RWPE2 (cell line): ENCODE measurements around the gene MCTP2.

Experiments used
- ATAC-seq: fragments of 200-7000 bp; cut with Tn5 transposase; 3 replicates; pipeline ENCODE4 v1.9.1; 2021; ENCODE audit warnings: low read depth
- DNase-seq: peaks from one replicate; pipeline ENCODE4 v3.0.0-alpha.2; 2020; ENCODE audit warnings: low spot score
- H3K27ac ChIP-seq: fragments of 450-650 bp; 2 replicates; pipeline ENCODE4 v1.5.1; 2017; ENCODE audit warnings: mild to moderate bottlenecking; ENCODE audit not compliant: poor library complexity, severe bottlenecking
- H3K27me3 ChIP-seq: fragments of 250-450 bp; sonication (Bioruptor Pico); 2 replicates; pipeline ENCODE4 v1.5.1; 2021; ENCODE audit warnings: mild to moderate bottlenecking, moderate library complexity; ENCODE audit not compliant: insufficient read depth, poor library complexity, severe bottlenecking
- H3K36me3 ChIP-seq: fragments of 250-450 bp; sonication (Bioruptor Pico); 2 replicates; pipeline ENCODE4 v1.5.1; 2020; ENCODE audit warnings: low read depth, mild to moderate bottlenecking, moderate library complexity
- H3K4me1 ChIP-seq: fragments of 250-450 bp; sonication (Bioruptor Pico); 2 replicates; pipeline ENCODE4 v1.5.1; 2021; ENCODE audit warnings: mild to moderate bottlenecking, moderate library complexity; ENCODE audit not compliant: insufficient read depth, poor library complexity, severe bottlenecking
- H3K4me3 ChIP-seq: fragments of 250-450 bp; sonication (Bioruptor Pico); 2 replicates; pipeline ENCODE4 v1.5.1; 2021; ENCODE audit warnings: mild to moderate bottlenecking, moderate library complexity; ENCODE audit not compliant: severe bottlenecking
- H3K9me3 ChIP-seq: fragments of 250-450 bp; sonication (Bioruptor Pico); 2 replicates; pipeline ENCODE4 v1.5.1; 2021; ENCODE audit warnings: mild to moderate bottlenecking, moderate library complexity; ENCODE audit not compliant: severe bottlenecking
- TF ChIP-seq, protein P1 (sequence below): fragments of 450-650 bp; IDR thresholded peaks from one replicate; pipeline ENCODE4 v1.5.1; 2017; ENCODE audit warnings: mild to moderate bottlenecking, moderate library complexity; ENCODE audit not compliant: poor library complexity, severe bottlenecking

Gene MCTP2

DNA sequence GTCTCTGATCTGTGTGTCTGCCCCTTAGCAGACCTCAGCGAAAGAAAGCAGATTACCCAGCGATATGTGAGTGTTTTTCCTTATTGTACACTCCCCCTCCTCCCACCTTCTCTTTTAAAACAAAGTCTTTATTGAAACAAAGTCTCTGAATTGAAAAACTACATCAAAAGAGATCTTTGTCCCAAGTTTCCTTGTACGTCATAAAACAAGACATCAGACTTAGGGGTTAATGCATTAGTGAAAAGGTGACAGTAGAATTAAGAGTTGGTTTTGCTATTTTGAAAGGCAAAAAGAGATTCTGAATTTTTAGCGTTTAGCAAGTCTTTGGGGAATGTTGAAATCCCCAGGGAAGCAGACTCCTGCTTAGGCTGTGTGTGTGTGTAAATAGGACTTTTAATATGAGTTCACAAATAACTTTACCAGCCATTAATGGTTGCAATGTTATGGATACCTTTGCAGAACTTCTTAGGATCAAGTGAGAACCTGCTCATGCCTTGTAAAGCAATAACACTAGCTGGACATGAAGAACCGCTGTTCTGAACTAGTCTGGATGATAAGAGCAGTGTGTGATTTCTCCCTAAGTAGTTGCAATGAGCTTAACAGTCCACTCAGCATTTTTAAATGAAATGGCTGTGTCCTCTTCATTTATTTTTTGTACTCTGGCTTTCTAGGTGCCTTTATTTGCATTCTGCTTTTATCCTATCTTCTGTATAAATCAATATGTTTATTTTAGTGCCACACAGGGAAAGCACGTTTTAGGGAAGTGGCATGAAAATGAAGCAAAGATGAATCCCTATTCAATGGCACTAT, 136.6 kb downstream of the MCTP2 start:
- Histone ChIP-seq H3K27ac (no peak overlapping the region), H3K27me3 (no peaks in the 10 kb centered on the region), H3K4me3 (no peak overlapping the region), H3K36me3 (peaks cover 30% of the 10 kb centered on the region), H3K9me3 (no peaks in the 10 kb centered on the region), H3K4me1 (no peaks in the 10 kb centered on the region)
- TF ChIP-seq, protein P1, sequence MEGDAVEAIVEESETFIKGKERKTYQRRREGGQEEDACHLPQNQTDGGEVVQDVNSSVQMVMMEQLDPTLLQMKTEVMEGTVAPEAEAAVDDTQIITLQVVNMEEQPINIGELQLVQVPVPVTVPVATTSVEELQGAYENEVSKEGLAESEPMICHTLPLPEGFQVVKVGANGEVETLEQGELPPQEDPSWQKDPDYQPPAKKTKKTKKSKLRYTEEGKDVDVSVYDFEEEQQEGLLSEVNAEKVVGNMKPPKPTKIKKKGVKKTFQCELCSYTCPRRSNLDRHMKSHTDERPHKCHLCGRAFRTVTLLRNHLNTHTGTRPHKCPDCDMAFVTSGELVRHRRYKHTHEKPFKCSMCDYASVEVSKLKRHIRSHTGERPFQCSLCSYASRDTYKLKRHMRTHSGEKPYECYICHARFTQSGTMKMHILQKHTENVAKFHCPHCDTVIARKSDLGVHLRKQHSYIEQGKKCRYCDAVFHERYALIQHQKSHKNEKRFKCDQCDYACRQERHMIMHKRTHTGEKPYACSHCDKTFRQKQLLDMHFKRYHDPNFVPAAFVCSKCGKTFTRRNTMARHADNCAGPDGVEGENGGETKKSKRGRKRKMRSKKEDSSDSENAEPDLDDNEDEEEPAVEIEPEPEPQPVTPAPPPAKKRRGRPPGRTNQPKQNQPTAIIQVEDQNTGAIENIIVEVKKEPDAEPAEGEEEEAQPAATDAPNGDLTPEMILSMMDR: no peak
- ATAC-seq (no peak), DNase-seq (no peak)

GRCh38 chr15:94370206-94370935, 139.0 kb downstream of the MCTP2 start:
- no peak overlapping the region for H3K27ac ChIP-seq
- H3K36me3 ChIP-seq: peaks cover 37% of the 10 kb centered on the region
- DNase-seq: no peak
- ATAC-seq: no peak
- H3K4me1 ChIP-seq: no peaks in the 10 kb centered on the region
- no peaks in the 10 kb centered on the region for H3K27me3 ChIP-seq
- H3K9me3 ChIP-seq: no peaks in the 10 kb centered on the region
- TF ChIP-seq, protein P1: no peak
- no peak overlapping the region for H3K4me3 ChIP-seq

- Histone ChIP-seq H3K27me3 (no peaks in the 10 kb centered on the region), H3K4me3 (no peak overlapping the region), H3K36me3 (peaks cover 37% of the 10 kb centered on the region)
Observed at GRCh38 chr15:94370936-94371285, 139.6 kb downstream of the MCTP2 start.

DNA sequence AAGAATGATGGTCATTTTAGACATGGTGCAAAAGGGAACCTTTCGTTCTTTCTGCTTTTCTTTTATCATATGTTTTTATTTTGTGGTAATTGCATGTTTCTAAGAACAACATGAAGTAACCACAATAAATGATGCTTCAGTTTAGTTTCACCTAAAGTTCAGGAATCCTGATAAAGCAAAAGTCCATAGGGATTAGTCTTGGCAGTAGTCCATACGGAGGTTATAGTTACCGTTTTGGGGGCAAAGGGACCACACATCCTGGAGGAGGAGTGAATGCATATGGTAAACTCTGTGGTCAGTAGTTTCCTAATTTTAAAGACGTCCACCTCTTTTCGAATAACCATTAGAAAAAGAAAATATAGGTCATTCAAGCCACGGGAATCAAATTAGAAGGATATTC, 141.5 kb downstream of the MCTP2 start:
- Histone ChIP-seq H3K36me3 (peaks cover 42% of the 10 kb centered on the region), H3K27me3 (no peaks in the 10 kb centered on the region), H3K27ac (no peak overlapping the region), H3K9me3 (no peaks in the 10 kb centered on the region), H3K4me1 (no peaks in the 10 kb centered on the region), H3K4me3 (no peak overlapping the region)
- ATAC-seq: no peak
- TF ChIP-seq, protein P1: no peak
- no peak for DNase-seq

More at GRCh38 chr15:94370936-94371285, 139.6 kb downstream of the MCTP2 start:
- Histone ChIP-seq H3K4me1 (no peaks in the 10 kb centered on the region), H3K9me3 (no peaks in the 10 kb centered on the region), H3K27ac (no peak overlapping the region)
- no peak for ATAC-seq
- TF ChIP-seq, protein P1: no peak
- DNase-seq: no peak
